Transverse colon (tissue), 4 donors: ENCODE results near the gene CTNND2.

Source experiments
- CTCF ChIP-seq, 5 experiments: fragments of 200-600 bp in 3 of 5; fragments of 450-650 bp in 2 of 5; sonication (generic) in 3 of 5; IDR thresholded peaks; 1 replicate in 2 of 5; 2 replicates in 3 of 5; pipeline ENCODE4 v1.5.1; 2016 to 2017; ENCODE audit warnings: antibody characterized with exemption in 5 of 5, inconsistent platforms in 3 of 5, mild to moderate bottlenecking in 2 of 5, moderate library complexity in 1 of 5
- EP300 ChIP-seq: sonication (generic); formaldehyde crosslinking; IDR thresholded peaks from one replicate; pipeline ENCODE4 v1.6.1; 2017; ENCODE audit warnings: antibody characterized with exemption, low read depth
- POLR2A ChIP-seq: fragments of 450-650 bp; IDR thresholded peaks from one replicate; pipeline ENCODE4 v1.6.1; 2016; ENCODE audit warnings: antibody characterized with exemption, mild to moderate bottlenecking, moderate library complexity
- POLR2AphosphoS5 ChIP-seq, 3 donors: sonication (generic); formaldehyde crosslinking; IDR thresholded peaks; one replicate each; pipeline ENCODE4 v1.6.1; 2016; ENCODE audit warnings: antibody characterized with exemption in 3 of 3

DNA sequence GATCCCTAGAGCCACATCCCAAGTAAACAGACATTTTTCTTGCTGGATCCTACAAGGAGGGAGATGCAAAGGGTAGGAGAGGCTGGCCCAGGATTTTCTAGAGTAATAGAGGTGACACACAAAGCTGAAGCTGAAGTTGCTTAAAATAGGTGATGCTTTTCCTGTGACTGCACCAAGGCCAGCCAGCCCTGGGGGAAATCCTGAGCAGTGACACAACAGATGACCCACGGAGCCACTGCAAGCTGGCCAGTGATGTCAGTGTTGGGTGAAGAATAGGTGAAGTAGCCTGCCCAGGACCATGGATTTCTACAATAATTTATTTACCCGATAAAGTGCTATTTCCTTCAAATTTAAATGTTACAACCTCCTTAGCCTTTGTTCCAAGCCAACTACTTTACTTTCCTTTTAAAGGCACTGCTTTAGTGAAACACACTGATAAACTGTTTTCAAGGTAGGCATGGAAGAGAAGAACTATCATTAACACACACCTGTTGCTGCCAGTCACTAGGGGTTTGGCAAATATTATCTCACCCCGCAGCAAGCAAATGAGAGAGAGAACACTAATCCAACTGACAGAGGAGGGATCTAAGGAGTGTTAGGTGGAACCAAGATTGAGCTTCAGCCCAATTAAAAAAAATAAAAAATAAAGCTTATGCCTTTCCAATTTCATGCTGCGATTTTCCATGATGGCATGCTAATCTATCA is 123.5 kb downstream of the CTNND2 start:
- TF ChIP-seq CTCF (IDR thresholded peaks at IDR 0.05) (no peak), POLR2AphosphoS5 (IDR thresholded peaks at IDR 0.05) (no peak), EP300 (no peak), POLR2A (no peak)
